K562 (cell line): Measurements from ENCODE around the gene KPNB1. TPM values are rescaled to one million over a fixed set of nuclear protein-coding genes. Genes with fewer than 3 reads are reported as not detected.

Source experiments
- CBX3 ChIP-seq, 2 experiments: IDR thresholded peaks; 1 replicate in 1 of 2; 2 replicates in 1 of 2; pipeline ENCODE4 v1.6.1; 2012; ENCODE audit warnings: inconsistent platforms in 2 of 2, low read length in 2 of 2, borderline replicate concordance in 1 of 2, control low read depth in 1 of 2
- KDM1A ChIP-seq, 2 experiments: fragments of 450-650 bp; IDR thresholded peaks; 2 replicates each; pipeline ENCODE4 v1.6.1; 2016; ENCODE audit warnings: mild to moderate bottlenecking in 2 of 2
- MBD2 ChIP-seq: sonication (generic); IDR thresholded peaks from 2 replicates; pipeline ENCODE4 v1.6.1; 2016; ENCODE audit warnings: low read depth, borderline replicate concordance
- MEIS2 ChIP-seq: fragments of 450-650 bp; IDR thresholded peaks from 2 replicates; pipeline ENCODE4 v1.6.1; 2014; ENCODE audit warnings: mild to moderate bottlenecking; ENCODE audit not compliant: partially characterized antibody
- NFE2 ChIP-seq: IDR thresholded peaks from 2 replicates; pipeline ENCODE4 v1.6.1; 2014; ENCODE audit warnings: antibody characterized with exemption, low read depth
- NR0B1 ChIP-seq: fragments of 450-650 bp; IDR thresholded peaks from one replicate; pipeline ENCODE4 v1.6.1; 2018; ENCODE audit warnings: mild to moderate bottlenecking, moderate library complexity; ENCODE audit not compliant: partially characterized antibody
- RAD21 ChIP-seq, 2 experiments: fragments of 250-450 bp in 1 of 2; fragments of 450-650 bp in 1 of 2; sonication (Bioruptor Pico) in 1 of 2; formaldehyde crosslinking in 1 of 2; IDR thresholded peaks in 1 of 2; conservative IDR thresholded peaks in 1 of 2; 2 replicates each; pipeline versions ENCODE4 v1.4.0 to v1.8.0; 2020 to 2022; ENCODE audit warnings: mild to moderate bottlenecking in 2 of 2, moderate library complexity in 1 of 2
- RBBP5 ChIP-seq: fragments of 200-600 bp; sonication (generic); IDR thresholded peaks from 2 replicates; pipeline ENCODE4 v1.6.1; 2012; ENCODE audit warnings: borderline replicate concordance, mild to moderate bottlenecking, low read length, control low read depth, inconsistent platforms; ENCODE audit not compliant: insufficient read depth, poor library complexity, severe bottlenecking
- SREBF1 ChIP-seq: fragments of 150-350 bp; IDR thresholded peaks from 2 replicates; pipeline ENCODE4 v1.6.1; 2014; ENCODE audit warnings: antibody characterized with exemption, low read depth, low read length, borderline replicate concordance
- SRSF3 ChIP-seq: fragments of 200-400 bp; formaldehyde crosslinking; IDR thresholded peaks from 2 replicates; pipeline ENCODE4 v1.6.1; 2016; ENCODE audit warnings: mild to moderate bottlenecking, low read length, moderate library complexity; ENCODE audit not compliant: insufficient read depth
- ZNF280B ChIP-seq: fragments of 250-450 bp; sonication (Bioruptor Pico); IDR thresholded peaks from 2 replicates; pipeline ENCODE4 v1.5.1; 2021; ENCODE audit warnings: mild to moderate bottlenecking
- ZNF282 ChIP-seq: sonication (generic); formaldehyde crosslinking; IDR thresholded peaks from 2 replicates; pipeline ENCODE4 v1.8.1; 2023; ENCODE audit warnings: missing genetic modification reagents
- ZNF318 ChIP-seq, 2 experiments: fragments of 450-650 bp; IDR thresholded peaks; 2 replicates each; pipeline ENCODE4 v1.6.1; 2016; ENCODE audit warnings: mild to moderate bottlenecking in 2 of 2, borderline replicate concordance in 1 of 2, low read depth in 1 of 2, moderate library complexity in 1 of 2
- ZNF778 ChIP-seq: fragments of 450-650 bp; formaldehyde crosslinking; IDR thresholded peaks from 2 replicates; pipeline ENCODE4 v1.4.0; 2020; ENCODE audit warnings: mild to moderate bottlenecking, moderate library complexity
- polyA plus RNA-seq, 8 experiments: library from polyadenylated mRNA; depleted of rRNA in 4 of 8; stranded (reverse) in 5 of 8; unstranded in 3 of 8; fragments of >200 nt; fragmentation: Nextera tagmentation in 2 of 8; fragmentation: Illumina TruSeq in 1 of 8; extraction: Ambion mirVana in 2 of 8; extraction: Trizol in 1 of 8; gene quantifications; 2 replicates each; pipeline versions ENCODE4 v1.2.1 to v1.2.3, GENCODE V29; 2011 to 2014; ENCODE audit warnings: inconsistent platforms in 1 of 8, missing spikeins in 1 of 8
- total RNA-seq, 7 experiments: library from RNA; depleted of rRNA in 6 of 7; stranded (reverse); fragments of >200 nt in 6 of 7; fragmentation: Illumina TruSeq in 2 of 7; extraction: Trizol in 2 of 7; gene quantifications; 2 replicates each; pipeline versions ENCODE4 v1.2.1 to v1.2.3, GENCODE V29; 2011 to 2021; ENCODE audit warnings: low replicate concordance in 1 of 7

Gene KPNB1
- total and polyA plus RNA-seq, 9 of the 15 experiments (the other 6 are each of a cell fraction or from before 2014, with no cell fraction given): 154 to 622 (median 354) TPM

GRCh38 chr17:47650525-47651522, 1.1 kb downstream of the KPNB1 start (continued):
- peak; percentile 41 for TF ChIP-seq RBBP5
- no peak for TF ChIP-seq ZNF318 (IDR thresholded peaks at IDR 0.05; ENCODE audit: borderline replicate concordance in 1 of 2, low read depth in 1 of 2)
- no peak for TF ChIP-seq ZNF282
- no peak for TF ChIP-seq ZNF778 (CRISPR knock-in tag)
- no peak for TF ChIP-seq ZNF280B
- no peak for TF ChIP-seq RAD21 (CRISPR knock-in tag; conservative IDR thresholded peaks at IDR 0.05 in 1 of 2, IDR thresholded peaks at IDR 0.05 in 1 of 2)
- no peak for TF ChIP-seq SREBF1
- no peak for TF ChIP-seq CBX3 (IDR thresholded peaks at IDR 0.05; ENCODE audit: borderline replicate concordance in 1 of 2, low read length in 2 of 2)
- TF ChIP-seq NR0B1: no peak
- no peak for TF ChIP-seq SRSF3
- peak; percentile 92; the same call in 1 of the 2 replicates for TF ChIP-seq MBD2
- TF ChIP-seq KDM1A (IDR thresholded peaks at IDR 0.05): peak in 1 of 2 experiments; percentile 96; a peak in 2 of 4 replicates
- TF ChIP-seq NFE2: no peak
- no peak for TF ChIP-seq MEIS2
